ENCODE results near the gene DSCAM. TPM values are rescaled to one million over a fixed set of nuclear protein-coding genes. Genes with fewer than 3 reads are reported as not detected.

The DSCAM gene
- total RNA-seq, 1 donor from 2014 or later = not detected

GRCh38 chr21:40707656-40708244, 139.2 kb downstream of the DSCAM start:
- no peak for DNase-seq (ENCODE audit: low spot score)

GRCh38 chr21:40706806-40707655, 139.9 kb downstream of the DSCAM start:
- no peak for DNase-seq (ENCODE audit: low spot score)

- no peak for DNase-seq (ENCODE audit: low spot score)
These were observed 140.8 kb downstream of the DSCAM start for GRCh38 chr21:40706176-40706575.

GRCh38 chr21:40704141-40704540, 142.8 kb downstream of the DSCAM start:
- DNase-seq (ENCODE audit: low spot score) = no peak

GRCh38 chr21:40699366-40699765, 147.6 kb downstream of the DSCAM start:
- no peak for DNase-seq (ENCODE audit: low spot score)

- no peak for DNase-seq (ENCODE audit: low spot score)
These were observed 150.7 kb downstream of the DSCAM start for GRCh38 chr21:40696246-40696645.

- DNase-seq (ENCODE audit: low spot score) = no peak
These were observed 157.1 kb downstream of the DSCAM start for GRCh38 chr21:40689840-40690360.

GRCh38 chr21:40689217-40689616, 157.7 kb downstream of the DSCAM start:
- no peak for DNase-seq (ENCODE audit: low spot score)

GRCh38 chr21:40688106-40688864, 158.7 kb downstream of the DSCAM start:
- no peak for DNase-seq (ENCODE audit: low spot score)

- DNase-seq (ENCODE audit: low spot score) = no peak
These were observed 159.3 kb downstream of the DSCAM start for GRCh38 chr21:40687625-40688024.

GRCh38 chr21:40686526-40686925, 160.4 kb downstream of the DSCAM start:
- DNase-seq (ENCODE audit: low spot score) = no peak

- DNase-seq (ENCODE audit: low spot score) = no peak
These were observed 161.8 kb downstream of the DSCAM start for GRCh38 chr21:40685141-40685540.

- DNase-seq (ENCODE audit: low spot score) = no peak
These were observed 162.2 kb downstream of the DSCAM start for GRCh38 chr21:40684726-40685125.

- DNase-seq (ENCODE audit: low spot score) = no peak
These were observed 163.6 kb downstream of the DSCAM start for GRCh38 chr21:40683349-40683748.

GRCh38 chr21:40681164-40681859, 165.6 kb downstream of the DSCAM start:
- no peak for DNase-seq (ENCODE audit: low spot score)

- DNase-seq (ENCODE audit: low spot score) = no peak
These were observed 166.6 kb downstream of the DSCAM start for GRCh38 chr21:40680311-40680710.

- DNase-seq (ENCODE audit: low spot score) = no peak
These were observed 168.2 kb downstream of the DSCAM start for GRCh38 chr21:40678681-40679284.

GRCh38 chr21:40675017-40675416, 171.9 kb downstream of the DSCAM start:
- no peak for DNase-seq (ENCODE audit: low spot score)

- no peak for DNase-seq (ENCODE audit: low spot score)
These were observed 174.4 kb downstream of the DSCAM start for GRCh38 chr21:40672602-40673001.

- DNase-seq (ENCODE audit: low spot score) = no peak
These were observed 175.2 kb downstream of the DSCAM start for GRCh38 chr21:40671716-40672115.

GRCh38 chr21:40668555-40669275, 178.2 kb downstream of the DSCAM start:
- no peak for DNase-seq (ENCODE audit: low spot score)

Data from ureter (tissue), 1 donor.